NCI-H2029 (cell line): ENCODE results near the gene NR2F2.

Experiments
- DNase-seq: peaks from one replicate; lab custom pipeline; 2025; lab: John Stamatoyannopoulos, UW

The NR2F2 gene

DNA sequence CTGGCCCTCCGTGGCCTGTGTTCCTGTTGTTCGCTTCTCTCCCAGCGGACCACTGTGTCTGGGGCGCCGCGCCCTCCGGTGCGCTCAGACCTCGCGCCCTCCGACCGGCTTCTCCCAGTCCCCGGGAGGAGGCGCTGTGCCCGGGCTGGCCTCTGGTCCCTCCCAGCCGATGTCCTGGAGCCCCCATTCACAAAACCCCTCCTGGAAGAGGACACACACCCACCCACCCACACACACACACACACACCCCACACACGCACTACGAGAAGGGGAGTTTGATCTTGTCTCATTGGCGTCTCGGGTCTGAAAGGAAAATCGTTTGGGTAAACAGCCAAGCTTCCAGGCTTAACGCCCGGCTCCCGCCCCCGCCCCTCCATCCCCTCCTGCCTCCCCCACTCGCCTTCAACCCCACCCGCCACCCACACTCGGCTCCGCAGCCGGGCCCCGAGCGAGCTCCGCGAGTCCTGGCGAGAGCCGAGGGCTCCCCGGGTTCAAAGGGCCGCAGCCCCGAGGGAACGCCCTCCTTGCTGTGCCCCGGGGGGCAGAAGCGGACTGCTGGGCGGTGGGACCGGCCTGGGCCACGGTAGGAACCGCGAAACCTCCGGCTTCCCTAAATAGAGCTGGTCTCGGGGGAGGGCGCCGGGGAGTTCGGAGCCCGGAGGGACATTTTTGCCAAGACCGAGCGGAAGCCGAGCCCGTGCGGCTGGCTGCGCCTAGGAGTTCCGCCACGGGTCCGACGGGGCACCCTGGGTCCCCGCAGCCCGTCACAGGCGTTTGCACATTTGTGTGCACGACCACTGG, 23.6 kb downstream of the NR2F2 start:
- no peak for DNase-seq

GRCh38 chr15:96354731-96355567, 24.4 kb downstream of the NR2F2 start:
- no peak for DNase-seq

DNA sequence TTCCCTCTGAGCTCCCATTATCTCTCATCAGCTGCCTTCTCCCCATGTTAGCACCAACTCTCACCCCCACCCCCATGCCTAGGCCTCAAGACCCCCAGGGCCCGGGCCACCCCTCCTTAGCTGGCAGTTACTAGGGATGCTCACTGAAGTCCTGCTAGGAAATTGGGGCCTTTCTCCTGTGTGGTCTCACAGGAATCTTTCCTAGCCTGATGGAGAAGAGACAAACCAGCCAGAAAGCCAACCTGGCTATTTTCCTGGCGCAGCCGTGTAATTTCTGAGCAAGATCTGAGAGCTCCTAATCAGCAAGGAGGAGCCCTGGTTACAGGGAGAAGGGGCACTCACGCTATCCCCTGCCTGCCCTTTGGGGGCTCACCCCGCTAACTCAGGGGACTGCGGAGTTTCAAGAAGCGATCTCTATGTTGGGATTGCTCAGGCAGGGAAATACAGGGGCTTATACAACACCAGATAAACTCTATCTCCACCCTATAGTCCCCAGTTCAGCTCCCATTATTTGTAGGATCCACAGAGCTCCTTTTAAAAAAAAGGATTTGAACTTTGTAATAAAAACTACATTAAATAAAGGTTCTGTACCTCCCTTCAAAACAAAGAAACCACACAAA, 25.2 kb downstream of the NR2F2 start:
- no peak for DNase-seq

DNA sequence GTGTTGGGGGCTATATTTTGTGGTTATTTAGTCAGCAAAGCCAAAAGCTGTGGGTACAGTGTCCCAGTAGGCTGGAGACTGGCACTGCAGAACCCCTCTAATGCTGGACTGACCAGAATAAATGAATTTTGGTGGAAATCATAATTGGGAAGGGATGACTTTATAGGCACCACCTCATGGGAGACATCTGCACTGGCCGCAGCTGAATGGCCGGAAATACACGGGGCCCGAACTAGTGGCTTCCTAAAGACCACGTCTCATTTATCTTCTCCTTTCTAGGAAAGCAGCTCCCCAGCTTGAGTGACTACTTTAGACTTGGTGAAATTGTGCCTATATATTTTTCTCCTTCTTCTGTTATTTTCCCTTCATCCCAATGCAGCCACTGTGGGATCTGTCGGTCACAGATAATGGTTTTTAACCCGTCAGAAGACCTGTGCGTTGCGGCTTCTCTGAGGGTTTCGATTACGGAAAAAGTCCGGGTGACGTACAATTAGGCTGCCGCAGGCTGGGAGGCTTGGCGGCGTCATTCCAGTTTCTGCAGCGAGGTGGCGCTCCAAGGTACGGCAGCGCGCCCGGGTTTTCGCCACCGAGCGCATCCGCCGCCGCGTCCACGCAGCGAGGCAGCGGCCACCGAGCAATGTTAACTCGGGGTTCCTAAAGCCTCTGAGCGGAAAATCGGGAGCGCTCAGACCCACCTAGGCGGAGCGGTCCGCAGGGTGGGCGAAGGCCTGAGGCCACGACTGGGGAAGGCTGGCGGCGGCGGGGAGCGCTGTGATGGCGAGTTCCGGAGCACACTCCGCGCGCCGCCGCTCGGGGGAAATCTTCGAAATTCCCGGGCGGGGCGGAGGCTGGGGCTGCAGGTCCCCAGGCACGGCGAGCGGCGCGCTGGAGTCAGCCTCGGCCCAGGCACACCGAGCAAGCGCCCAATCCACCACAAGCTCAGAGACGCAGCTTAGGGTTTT, 26.3 kb downstream of the NR2F2 start:
- peak; percentile 48 for DNase-seq

GRCh38 chr15:96358001-96358801, 27.7 kb downstream of the NR2F2 start:
- DNase-seq: no peak

DNA sequence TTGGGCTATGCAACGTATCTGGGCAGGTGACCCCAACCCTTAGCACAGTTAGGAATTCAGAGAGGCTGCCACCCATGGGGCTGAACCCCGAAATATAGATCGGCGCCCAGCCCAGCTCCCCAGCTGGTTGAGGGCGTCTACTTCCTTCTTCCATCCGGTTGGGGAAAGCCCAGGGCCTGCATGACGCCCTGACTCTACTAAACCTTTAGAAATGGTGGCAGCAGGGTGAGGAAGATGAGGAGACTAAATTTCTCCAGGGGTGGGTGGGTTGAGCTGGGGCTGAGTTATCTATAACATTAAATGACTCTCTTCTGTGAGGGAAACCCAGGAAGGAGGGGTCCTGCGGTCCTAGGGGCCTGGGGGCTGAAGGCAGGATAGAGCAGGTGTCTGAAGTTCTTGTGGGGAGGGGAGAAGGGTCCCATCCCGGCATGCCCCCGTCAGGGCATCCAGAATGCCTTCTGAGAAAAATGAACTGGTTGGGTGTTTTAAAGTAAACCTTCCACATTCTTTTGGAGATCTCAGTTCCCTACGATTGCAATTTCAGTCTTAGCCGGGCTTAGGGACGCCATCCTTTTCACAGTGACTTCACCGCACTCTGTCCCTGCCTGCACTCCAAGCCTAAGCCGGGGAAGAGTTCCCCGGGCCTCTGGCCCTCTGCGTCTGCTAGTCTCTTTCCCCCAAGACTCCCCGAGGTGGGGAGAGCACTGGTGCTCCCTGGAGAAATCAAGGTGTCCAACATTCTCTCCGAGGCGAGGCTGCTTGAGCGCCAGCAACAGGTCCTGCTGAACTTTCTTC, 28.5 kb downstream of the NR2F2 start:
- DNase-seq: no peak

DNA sequence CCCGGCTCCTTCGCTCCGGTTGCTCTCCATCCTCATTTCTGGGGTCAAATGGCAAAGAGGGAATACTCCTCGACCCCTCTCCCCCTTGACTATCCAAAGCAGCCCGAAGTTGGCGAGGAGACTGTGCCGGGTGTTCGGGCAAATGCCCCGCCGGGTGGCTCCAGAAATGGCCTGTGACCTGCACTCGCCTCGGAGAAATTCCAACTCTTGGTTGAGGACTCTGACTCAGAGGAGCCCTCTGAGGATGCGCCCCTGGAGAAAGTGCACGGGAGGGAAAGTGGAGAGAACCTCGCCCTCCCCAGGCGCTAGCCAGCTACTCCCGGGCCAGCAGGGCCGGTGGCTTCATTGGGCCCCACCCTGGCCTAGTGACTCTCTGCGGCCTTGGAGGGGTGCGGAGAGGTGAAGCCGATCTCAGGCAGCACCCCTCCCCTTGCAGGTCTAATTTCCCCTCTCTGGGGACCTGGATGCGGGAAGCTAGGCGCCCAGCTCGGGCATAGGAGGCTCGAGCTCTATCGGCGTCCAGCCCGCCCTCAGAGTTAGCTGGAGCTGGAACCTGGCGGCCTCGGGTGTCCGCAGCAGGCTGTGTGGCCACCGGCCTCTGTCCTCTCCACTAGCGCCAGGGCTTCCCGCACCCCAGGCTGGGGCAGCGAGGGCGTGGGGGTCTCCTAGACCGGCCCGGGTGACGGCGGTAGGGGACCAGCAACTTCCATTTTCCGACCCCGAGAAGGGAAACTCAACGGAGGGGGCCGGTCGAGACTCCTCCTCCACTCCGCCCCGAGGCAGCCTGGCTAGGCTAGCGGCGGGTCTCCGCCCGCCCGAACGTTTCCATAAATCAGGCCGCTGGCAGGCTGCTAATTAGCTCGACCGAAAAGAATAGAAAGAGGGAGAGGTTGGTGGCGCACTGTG, 29.4 kb downstream of the NR2F2 start:
- DNase-seq: no peak

DNA sequence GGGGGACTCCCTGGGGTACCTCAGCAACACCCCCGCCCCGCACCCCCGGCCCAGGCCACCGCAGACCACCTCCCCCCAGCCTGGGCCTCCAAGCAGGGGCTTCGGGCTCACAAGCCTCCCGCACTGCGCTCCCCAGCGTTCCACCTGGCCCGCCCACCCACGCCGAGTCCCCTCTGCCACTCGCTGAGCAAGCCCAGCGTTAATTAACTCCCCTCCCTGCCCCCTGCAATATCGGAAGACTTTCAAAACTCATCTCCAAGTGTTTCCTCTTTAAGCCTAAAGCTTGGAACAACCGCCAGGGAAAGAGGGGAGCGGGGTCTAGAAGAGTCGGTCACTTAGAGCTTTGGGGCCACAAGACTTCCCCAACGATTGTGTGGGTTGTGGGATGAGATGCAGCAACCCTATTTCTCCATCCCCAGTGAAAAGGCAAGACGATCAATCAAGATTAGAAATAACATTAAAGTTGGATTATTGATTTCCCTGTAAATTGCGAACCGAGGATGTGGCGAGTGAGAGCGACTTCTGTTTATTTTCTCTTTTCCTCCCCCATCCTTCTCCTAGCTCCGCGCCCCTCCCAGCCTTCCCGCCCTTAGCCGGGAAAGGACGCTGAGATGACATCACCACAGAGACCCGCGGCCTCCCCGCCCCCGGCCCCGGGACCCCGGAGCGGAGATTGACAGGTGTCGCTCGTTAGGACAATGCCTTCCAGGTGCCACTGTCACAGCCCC, 30.2 kb downstream of the NR2F2 start:
- no peak for DNase-seq

DNA sequence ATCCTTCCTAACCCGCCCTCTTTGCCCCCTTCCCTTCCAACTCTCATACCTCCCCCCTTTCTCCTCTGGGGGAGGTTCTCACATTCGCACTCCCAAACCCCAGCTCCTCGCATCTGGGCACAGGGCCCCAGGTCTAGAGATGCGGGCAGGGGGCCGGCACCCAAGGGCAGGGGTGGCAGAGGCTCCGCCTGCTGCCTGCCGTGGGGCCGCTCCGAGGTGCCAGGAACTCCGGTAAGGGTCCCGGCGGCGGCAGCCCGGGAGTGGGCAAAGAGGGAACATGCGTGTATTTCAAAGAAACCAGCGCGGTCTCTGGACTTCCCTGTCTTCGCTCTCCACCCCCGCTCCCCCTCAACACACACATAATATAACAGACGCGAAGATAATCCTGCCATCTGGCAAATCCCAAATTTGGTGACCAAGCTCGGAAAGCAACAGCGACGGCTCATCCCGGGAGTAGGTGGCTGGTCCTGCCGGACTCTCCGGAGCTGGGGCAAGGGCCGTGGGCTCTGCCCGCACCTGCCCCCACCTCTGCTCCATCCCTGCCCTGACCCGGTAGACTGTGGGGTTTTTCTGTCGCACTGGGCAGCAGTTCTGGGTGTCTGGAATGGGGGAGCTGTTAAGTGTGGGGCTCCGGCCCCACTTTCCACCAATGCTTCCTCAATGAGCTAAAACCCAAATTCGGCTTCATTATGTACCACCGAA, 31.0 kb downstream of the NR2F2 start:
- DNase-seq: no peak

DNA sequence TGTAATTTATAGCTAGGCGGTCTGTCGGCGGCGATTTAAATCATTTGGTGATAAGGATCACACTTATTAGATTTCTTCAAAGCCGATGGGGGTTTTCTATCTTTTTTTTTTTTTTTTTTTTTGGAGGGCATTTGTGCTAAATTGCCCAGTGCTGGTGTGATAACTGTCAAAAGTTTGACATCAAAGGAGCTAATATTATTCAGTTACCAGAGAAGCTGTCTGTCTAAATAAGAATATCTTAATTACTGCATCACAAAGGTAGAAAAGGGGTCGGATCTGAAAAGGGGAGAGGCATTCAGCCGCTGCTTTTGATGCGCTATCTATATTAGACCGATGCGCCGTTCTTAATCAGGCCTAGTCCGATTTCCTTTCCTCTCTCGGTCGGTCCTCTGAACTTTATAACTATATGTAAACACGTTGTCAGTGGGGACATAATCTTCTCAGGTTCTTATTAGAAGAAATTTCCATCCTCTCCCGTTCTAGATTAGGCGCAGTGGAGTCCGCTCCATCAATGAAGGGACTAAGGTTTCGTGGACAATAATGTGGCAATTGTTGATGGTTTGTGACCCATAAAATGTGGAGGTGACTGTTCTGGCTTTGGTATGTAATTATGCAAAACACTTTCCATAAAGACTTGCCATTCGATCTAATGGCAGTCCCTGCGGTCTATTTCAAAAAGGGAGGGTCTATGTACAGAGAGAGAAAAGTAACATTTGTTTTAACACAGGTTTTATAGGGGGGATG, 31.7 kb downstream of the NR2F2 start:
- no peak for DNase-seq

- DNase-seq: no peak
Observed at GRCh38 chr15:96362755-96363651, 32.5 kb downstream of the NR2F2 start.

GRCh38 chr15:96363707-96364106, 33.2 kb downstream of the NR2F2 start:
- DNase-seq: no peak

DNA sequence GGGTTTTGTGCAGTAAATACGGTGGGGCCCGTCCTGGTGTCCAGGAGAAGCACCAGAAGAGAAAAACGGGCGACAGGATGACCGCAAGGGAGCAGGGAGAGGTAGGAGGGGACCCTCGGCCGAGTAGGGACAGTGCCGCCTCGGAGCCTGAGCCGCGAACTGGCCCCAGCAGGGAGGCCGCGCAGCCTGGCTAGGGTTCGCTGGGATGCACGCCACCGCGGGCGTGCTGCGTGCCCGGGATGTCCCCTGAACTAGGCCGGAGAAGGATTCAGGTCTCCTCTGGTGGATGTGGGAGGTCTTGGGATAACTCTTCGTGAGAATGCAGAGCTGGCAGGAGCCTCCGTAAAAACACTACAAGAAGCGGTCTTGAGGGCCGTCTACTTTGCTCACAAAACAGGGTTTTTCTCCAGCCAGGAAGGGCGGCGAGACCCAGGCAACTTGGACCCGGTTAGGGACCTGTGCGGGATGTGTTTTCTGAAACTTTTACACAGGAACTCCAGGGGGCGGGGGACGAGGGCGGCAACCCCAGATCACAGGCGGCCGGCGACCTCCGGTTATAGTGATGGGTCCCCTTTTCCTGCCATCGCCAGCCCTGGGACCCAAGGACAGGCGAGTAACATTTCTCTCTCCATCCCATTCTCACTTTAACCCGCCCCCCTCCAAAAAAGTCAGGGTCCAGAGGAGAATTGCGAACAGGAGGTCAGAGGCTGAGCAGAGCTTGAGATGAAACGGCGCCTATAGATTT, 35.5 kb downstream of the NR2F2 start:
- no peak for DNase-seq

- no peak for DNase-seq
Observed at GRCh38 chr15:96366526-96366877, 36.0 kb downstream of the NR2F2 start.
